Astrocyte (in vitro differentiated cells and primary cell): ENCODE results near the gene ZNF846.

Experiments
- EZH2 ChIP-seq: IDR thresholded peaks from 2 replicates; pipeline ENCODE4 v1.6.1; 2012; ENCODE audit warnings: mild to moderate bottlenecking, low read length, inconsistent platforms; ENCODE audit not compliant: insufficient read depth
- TF ChIP-seq, protein P1 (sequence below): IDR thresholded peaks from 2 replicates; pipeline ENCODE4 v1.5.1; 2011; ENCODE audit warnings: low read depth, mild to moderate bottlenecking, inconsistent platforms, low read length, moderate library complexity; ENCODE audit not compliant: insufficient read depth

DNA sequence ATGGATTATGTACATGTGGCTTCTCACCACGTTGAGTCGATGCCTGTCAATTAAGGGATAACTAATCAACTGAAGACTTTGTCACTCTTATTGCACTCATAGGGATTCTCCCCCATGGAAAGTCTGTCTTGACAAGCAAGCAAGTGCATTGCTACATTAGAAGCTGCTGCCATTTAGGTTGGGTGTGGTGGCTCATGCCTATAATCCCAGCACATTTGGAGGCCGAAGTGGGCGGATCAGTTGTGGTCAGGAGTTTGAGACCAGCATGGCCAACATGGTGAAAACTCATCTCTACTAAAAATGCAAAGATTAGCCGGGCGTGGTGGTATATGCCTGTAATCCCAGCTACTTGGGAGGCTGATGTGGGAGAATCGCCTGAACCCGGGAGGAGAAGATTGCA lies 18.3 kb upstream of the ZNF846 start:
- TF ChIP-seq, protein P1, sequence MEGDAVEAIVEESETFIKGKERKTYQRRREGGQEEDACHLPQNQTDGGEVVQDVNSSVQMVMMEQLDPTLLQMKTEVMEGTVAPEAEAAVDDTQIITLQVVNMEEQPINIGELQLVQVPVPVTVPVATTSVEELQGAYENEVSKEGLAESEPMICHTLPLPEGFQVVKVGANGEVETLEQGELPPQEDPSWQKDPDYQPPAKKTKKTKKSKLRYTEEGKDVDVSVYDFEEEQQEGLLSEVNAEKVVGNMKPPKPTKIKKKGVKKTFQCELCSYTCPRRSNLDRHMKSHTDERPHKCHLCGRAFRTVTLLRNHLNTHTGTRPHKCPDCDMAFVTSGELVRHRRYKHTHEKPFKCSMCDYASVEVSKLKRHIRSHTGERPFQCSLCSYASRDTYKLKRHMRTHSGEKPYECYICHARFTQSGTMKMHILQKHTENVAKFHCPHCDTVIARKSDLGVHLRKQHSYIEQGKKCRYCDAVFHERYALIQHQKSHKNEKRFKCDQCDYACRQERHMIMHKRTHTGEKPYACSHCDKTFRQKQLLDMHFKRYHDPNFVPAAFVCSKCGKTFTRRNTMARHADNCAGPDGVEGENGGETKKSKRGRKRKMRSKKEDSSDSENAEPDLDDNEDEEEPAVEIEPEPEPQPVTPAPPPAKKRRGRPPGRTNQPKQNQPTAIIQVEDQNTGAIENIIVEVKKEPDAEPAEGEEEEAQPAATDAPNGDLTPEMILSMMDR: no peak
- TF ChIP-seq EZH2: no peak
